NT2/D1 (cell line): ENCODE data around the gene ARSD.
"Not testable (repeated sequence)": the region's sequence is repeated elsewhere in the genome, so short reads cannot be mapped to it uniquely, and the experiment has no call there.

Experiments used
- DNase-seq: peaks from one replicate; pipeline ENCODE4 v3.0.0-alpha.2; 2011; ENCODE audit warnings: low read depth, low spot score
- H3K27me3 ChIP-seq: 2 replicates; pipeline ENCODE4 v1.6.0; 2011; ENCODE audit warnings: mild to moderate bottlenecking; ENCODE audit not compliant: insufficient read length, insufficient read depth
- H3K36me3 ChIP-seq: 2 replicates; pipeline ENCODE4 v1.6.1; 2011; ENCODE audit warnings: mild to moderate bottlenecking, low read length, mixed read lengths; ENCODE audit not compliant: insufficient read depth, insufficient read length
- H3K4me1 ChIP-seq: 2 replicates; pipeline ENCODE4 v1.5.1; 2011; ENCODE audit not compliant: insufficient read depth, insufficient read length
- H3K4me3 ChIP-seq: 2 replicates; pipeline ENCODE4 v1.5.1; 2011; ENCODE audit warnings: low read depth; ENCODE audit not compliant: insufficient read length
- H3K9ac ChIP-seq: 2 replicates; pipeline ENCODE4 v1.6.0; 2011; ENCODE audit warnings: low read depth; ENCODE audit not compliant: insufficient read length
- H3K9me3 ChIP-seq: 2 replicates; pipeline ENCODE4 v1.5.1; 2011; ENCODE audit warnings: mild to moderate bottlenecking, low read length; ENCODE audit not compliant: insufficient read depth
- SUZ12 ChIP-seq: IDR thresholded peaks from 2 replicates; pipeline ENCODE4 v1.6.1; 2011; ENCODE audit not compliant: insufficient read length, insufficient read depth; ENCODE audit errors: extremely low read depth
- YY1 ChIP-seq: IDR thresholded peaks from 2 replicates; pipeline ENCODE4 v1.6.1; 2011; ENCODE audit not compliant: insufficient read length, insufficient read depth
- ZNF274 ChIP-seq: IDR thresholded peaks from 2 replicates; pipeline ENCODE4 v1.6.1; 2011; ENCODE audit warnings: mild to moderate bottlenecking, low read depth, low read length

Gene ARSD

DNA sequence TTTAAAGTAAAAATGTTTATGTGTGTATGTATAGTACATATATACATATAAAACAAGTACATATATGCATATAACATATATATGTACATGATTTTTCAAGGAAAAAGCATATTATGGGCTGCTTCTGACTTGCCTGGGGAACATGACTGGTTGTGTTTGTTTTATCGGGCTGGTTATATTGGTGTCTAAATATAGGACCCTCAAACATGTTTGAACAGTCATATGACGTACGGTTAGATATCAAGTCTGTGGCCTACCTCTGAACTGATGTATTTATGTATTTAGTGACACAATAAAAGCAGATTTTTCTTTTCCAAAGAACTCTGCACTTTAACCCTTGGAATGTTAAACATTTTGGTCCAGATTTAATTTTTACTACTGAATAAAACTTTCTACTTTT lies 37.9 kb upstream of the ARSD start:
- Histone ChIP-seq H3K9me3 (peaks cover 6% of the 10 kb centered on the region; the same call in 1 of the 2 replicates), H3K4me3 (no peak overlapping the region), H3K36me3 (no peaks in the 10 kb centered on the region), H3K27me3 (no peaks in the 10 kb centered on the region), H3K9ac (no peak overlapping the region), H3K4me1 (peaks cover 3% of the 10 kb centered on the region)
- DNase-seq, result no peak
- TF ChIP-seq YY1, result no peak
- no peak for TF ChIP-seq ZNF274
- TF ChIP-seq SUZ12, result no peak

DNA sequence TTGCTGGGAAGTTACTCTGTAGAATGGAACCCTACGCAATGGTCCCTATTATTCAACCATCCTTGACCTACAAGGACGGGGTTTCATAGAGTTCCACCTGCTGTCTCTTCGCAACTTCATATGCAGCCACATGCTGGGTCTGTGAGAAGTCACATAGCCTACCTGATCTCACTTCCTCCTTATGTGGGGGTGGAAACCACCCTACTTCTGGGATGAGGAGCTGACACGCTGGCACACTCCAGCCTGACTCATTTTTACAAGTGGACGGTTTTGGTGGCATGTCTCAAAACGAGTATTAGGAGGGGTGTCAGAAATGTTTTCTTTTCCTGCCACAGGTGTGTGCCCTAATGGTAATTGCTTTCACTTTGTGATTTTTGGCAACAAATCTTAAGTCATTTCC lies 36.8 kb upstream of the ARSD start:
- no peak for DNase-seq
- H3K36me3 ChIP-seq, result no peaks in the 10 kb centered on the region
- no peaks in the 10 kb centered on the region for H3K27me3 ChIP-seq
- H3K9ac ChIP-seq, result no peak overlapping the region
- no peak for TF ChIP-seq ZNF274
- no peak for TF ChIP-seq SUZ12
- TF ChIP-seq YY1, result no peak
- H3K9me3 ChIP-seq, result no peaks in the 10 kb centered on the region
- no peak overlapping the region for H3K4me3 ChIP-seq
- peaks cover 3% of the 10 kb centered on the region for H3K4me1 ChIP-seq

DNA sequence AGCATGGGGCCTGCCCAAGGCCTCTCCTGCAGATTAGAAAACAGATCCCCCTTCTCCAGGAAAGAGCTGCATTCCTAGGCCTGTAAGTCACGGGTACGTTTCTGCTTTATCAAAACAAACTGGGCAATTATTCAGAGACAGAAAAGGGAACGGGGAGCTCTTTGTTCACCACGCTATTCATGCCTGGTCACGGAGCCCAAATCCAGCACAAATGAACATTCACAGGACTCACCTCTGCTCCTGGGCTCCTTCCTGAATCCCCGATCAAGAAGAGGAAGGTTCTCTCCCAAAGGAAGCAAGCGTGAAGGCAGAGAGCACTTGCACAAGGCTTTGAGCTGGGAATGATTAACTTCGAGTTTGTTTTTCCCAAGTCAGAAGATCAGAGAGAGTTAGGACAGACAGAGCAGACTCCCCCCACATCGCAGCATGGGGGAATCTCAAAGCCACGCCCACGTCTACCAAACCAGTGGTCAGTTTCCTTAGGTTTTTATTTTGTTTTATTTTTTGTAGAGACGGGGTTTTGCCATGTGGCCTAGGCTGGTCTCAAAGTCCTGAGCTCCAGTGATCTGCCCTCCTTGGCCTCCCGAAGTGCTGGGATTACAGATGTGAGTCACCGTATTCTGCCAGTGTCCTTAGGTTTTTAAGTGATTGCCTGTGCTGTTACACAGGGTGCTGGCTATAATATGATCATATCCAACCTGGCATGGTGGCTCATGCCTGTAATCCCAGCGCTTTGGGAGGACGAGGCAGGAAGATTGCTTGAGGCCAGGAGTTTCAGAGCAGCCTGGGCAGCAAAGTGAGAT lies 35.1 kb upstream of the ARSD start:
- not testable (repeated sequence) for H3K27me3 ChIP-seq, H3K9me3 ChIP-seq, DNase-seq, H3K36me3 ChIP-seq, H3K4me1 ChIP-seq
- Histone ChIP-seq H3K4me3 (peak overlapping the region; percentile 22), H3K9ac (peak overlapping the region; percentile 63)

DNA sequence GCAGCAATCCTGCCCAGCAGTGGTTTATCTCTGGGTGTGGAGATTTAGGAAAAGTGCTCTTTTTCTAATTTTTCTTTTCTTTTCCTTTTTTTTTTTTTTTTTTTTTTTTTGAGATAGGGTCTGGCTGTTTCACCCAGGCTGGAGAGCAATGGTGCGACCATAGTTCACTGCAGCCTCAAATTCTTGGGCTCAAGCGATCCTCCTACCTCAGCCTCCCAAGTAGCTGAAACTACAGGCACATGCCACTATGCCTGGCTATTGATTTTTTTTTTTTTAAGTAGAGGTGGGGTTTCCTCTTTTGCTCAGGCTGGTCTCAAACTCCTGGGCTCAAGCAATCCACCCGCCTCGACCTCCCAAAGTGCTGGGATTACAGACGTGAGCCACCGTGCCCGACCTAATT lies 34.3 kb upstream of the ARSD start:
- not testable (repeated sequence) for DNase-seq, H3K27me3 ChIP-seq, H3K9me3 ChIP-seq, H3K36me3 ChIP-seq, H3K4me1 ChIP-seq
- peak overlapping the region; percentile 56 for H3K9ac ChIP-seq
- H3K4me3 ChIP-seq, result peak overlapping the region; percentile 22

DNA sequence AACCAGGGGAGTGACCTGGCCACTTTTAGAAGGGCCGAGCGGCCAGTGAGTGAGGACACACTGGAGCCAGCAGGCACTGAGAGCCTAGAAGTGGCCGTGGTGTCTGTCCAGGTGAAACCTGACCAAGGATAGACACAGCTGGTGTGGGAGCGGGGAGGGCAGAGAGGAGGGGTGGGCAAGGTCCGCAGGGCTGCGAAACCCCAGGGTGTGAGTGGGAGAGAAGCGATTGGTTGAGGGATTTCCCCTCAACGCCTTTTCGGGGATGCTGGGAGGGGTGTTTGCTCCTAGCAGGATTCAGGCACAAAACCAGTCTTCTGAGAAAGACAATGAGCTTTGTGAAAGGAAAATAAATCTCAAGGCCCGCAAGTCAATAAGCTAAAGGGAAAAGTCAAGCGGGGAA lies 33.2 kb upstream of the ARSD start:
- Histone ChIP-seq H3K27me3 (no peaks in the 10 kb centered on the region), H3K9me3 (no peaks in the 10 kb centered on the region), H3K4me3 (no peak overlapping the region), H3K9ac (peak overlapping the region; percentile 74), H3K36me3 (peaks cover 9% of the 10 kb centered on the region), H3K4me1 (peaks cover 3% of the 10 kb centered on the region)
- no peak for DNase-seq
- no peak for TF ChIP-seq SUZ12
- no peak for TF ChIP-seq YY1
- TF ChIP-seq ZNF274, result no peak

DNA sequence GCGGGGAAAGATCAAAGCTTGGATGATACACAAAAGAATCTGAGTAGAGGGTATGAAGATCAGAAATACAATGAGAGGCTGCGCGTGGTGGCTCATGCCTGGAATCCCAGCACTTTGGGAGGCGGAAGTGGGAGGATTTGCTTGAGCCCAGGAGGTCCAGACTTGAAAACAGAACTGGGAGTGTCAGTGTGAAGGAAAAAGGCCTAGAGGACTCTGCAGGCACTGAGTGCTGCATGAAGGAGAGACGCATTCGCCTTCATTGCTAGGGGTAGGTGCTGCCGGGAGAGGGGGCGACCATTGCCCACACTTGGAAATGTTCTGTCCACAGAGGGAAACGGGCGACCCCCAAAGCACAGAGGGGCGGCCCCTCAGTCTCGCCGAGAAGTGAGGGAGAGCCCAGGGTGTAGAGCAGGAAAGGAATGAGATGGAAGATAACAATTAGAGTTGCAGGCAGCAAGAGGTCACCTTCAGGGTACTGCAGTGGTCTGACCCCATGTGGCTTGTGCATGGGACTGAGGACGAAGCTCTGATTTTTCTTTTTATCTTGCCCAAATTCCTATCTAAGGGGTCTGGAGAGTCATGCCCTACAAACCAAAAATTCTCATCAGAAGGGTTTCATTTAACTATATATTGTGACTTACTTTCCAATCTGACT lies 31.8 kb upstream of the ARSD start:
- Histone ChIP-seq H3K9me3 (no peaks in the 10 kb centered on the region), H3K4me3 (no peak overlapping the region), H3K27me3 (no peaks in the 10 kb centered on the region), H3K9ac (peak overlapping the region; percentile 51), H3K36me3 (peaks cover 9% of the 10 kb centered on the region), H3K4me1 (peaks cover 3% of the 10 kb centered on the region)
- DNase-seq, result no peak
- TF ChIP-seq ZNF274 (no peak), YY1 (no peak), SUZ12 (no peak)

DNA sequence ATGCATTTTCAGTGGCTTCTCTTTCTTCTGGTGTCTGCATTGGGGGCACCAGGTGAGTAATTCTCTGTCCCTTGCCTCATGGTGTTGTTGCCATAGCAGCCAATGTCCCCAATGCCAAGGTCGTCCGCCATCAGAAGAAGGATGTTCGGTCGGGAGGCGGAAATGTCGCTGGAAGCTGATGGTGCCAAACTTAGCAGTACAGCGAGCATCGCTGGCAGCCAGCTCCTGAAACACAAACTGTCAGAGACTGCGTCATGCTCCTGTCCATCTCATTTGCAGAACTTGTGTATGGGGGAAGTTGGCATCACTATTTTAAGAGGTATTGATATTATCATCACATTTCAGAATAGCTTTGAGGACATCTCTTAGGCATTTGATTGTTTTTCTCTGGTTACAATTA lies 29.1 kb upstream of the ARSD start:
- H3K27me3 ChIP-seq, result no peaks in the 10 kb centered on the region
- TF ChIP-seq ZNF274 (no peak), YY1 (no peak)
- peaks cover 3% of the 10 kb centered on the region for H3K4me1 ChIP-seq
- H3K4me3 ChIP-seq, result no peak overlapping the region
- no peak for DNase-seq
- no peak overlapping the region for H3K9ac ChIP-seq
- peaks cover 17% of the 10 kb centered on the region for H3K36me3 ChIP-seq
- no peaks in the 10 kb centered on the region for H3K9me3 ChIP-seq

DNA sequence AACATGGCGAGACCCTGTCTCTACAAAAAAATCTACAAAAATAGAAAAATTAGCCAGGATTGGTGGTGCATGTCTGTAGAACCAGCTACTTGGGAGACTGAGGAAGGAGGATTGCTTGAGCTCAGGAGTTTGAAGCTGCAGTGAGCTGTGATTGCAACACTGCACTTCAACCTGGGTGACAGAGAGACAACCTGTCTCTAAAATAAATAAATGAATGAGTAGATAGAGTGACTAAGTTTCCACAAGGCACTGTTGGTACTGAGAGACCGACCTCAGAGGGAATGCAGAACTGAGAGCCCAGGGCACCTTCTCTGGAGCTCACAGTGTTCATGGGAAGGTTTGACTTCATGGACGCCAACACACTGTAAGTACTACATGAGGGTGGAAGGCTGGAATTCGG lies 26.7 kb upstream of the ARSD start:
- TF ChIP-seq SUZ12 (no peak), ZNF274 (no peak), YY1 (no peak)
- DNase-seq, result no peak
- Histone ChIP-seq H3K9ac (no peak overlapping the region), H3K27me3 (no peaks in the 10 kb centered on the region), H3K9me3 (no peaks in the 10 kb centered on the region), H3K36me3 (peaks cover 33% of the 10 kb centered on the region), H3K4me3 (no peak overlapping the region), H3K4me1 (no peaks in the 10 kb centered on the region)
